ENCODE results near the gene KCNJ4.

KCNJ4 gene

DNA sequence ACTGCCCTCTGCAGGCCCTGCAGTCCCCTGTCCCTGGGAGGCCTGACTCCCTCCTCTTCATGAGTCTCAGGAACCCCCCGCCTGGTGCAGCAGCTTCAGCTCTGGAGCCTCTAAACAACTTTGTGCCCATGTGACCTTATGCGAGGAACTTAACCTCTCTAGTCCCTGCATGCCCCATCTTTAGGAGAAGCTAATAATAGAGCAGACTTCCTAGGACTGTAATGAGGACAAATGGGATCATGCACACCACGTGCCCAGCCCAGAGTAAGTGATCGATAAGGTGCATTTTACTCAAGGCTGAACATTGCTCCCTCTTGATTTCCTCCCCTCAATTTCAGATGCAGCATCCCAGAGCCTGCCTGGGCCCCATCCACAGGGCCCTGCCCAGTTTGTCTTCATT lies 19.0 kb downstream of the KCNJ4 start:
- Histone ChIP-seq H3F3A (ENCODE audit: low read depth) (no peaks in the 10 kb centered on the region), H3K4me3 (ENCODE audit: low read length, poor library complexity, severe bottlenecking) (no peak overlapping the region), H3K4me1 (ENCODE audit: insufficient read depth, low read length, poor library complexity, severe bottlenecking) (no peaks in the 10 kb centered on the region), H3K4me2 (ENCODE audit: low read depth, low read length, poor library complexity, severe bottlenecking) (no peak overlapping the region), H3K79me2 (ENCODE audit: insufficient read depth, low read length) (no peaks in the 10 kb centered on the region), H4K20me1 (ENCODE audit: insufficient read depth, low read length, poor library complexity, severe bottlenecking) (no peaks in the 10 kb centered on the region), H3K9ac (ENCODE audit: low read depth, low read length, poor library complexity, severe bottlenecking) (no peak overlapping the region), H3K9me2 (replicated peaks; ENCODE audit: low read depth, low read length) (no peaks in the 10 kb centered on the region), H3K36me3 (ENCODE audit: insufficient read depth, low read length) (no peaks in the 10 kb centered on the region), H3K27me3 (ENCODE audit: insufficient read depth, low read length, poor library complexity, severe bottlenecking) (no peaks in the 10 kb centered on the region), H2AFZ (ENCODE audit: low read length) (no peak overlapping the region), H3K9me3 (ENCODE audit: insufficient read depth, low read depth, low read length) (no peaks in the 10 kb centered on the region)
- TF ChIP-seq EZH2phosphoT487 (IDR thresholded peaks at IDR 0.05; ENCODE audit: borderline replicate concordance), result no peak
- TF ChIP-seq, protein P1, sequence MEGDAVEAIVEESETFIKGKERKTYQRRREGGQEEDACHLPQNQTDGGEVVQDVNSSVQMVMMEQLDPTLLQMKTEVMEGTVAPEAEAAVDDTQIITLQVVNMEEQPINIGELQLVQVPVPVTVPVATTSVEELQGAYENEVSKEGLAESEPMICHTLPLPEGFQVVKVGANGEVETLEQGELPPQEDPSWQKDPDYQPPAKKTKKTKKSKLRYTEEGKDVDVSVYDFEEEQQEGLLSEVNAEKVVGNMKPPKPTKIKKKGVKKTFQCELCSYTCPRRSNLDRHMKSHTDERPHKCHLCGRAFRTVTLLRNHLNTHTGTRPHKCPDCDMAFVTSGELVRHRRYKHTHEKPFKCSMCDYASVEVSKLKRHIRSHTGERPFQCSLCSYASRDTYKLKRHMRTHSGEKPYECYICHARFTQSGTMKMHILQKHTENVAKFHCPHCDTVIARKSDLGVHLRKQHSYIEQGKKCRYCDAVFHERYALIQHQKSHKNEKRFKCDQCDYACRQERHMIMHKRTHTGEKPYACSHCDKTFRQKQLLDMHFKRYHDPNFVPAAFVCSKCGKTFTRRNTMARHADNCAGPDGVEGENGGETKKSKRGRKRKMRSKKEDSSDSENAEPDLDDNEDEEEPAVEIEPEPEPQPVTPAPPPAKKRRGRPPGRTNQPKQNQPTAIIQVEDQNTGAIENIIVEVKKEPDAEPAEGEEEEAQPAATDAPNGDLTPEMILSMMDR (conservative IDR thresholded peaks at IDR 0.05; ENCODE audit: low read length), result no peak

- H3K4me1 ChIP-seq (ENCODE audit: insufficient read depth, low read length, poor library complexity, severe bottlenecking), result no peaks in the 10 kb centered on the region
- no peak overlapping the region for H3K4me3 ChIP-seq (ENCODE audit: low read length, poor library complexity, severe bottlenecking)
- no peak overlapping the region for H3K4me2 ChIP-seq (ENCODE audit: low read depth, low read length, poor library complexity, severe bottlenecking)
- H3K36me3 ChIP-seq (ENCODE audit: insufficient read depth, low read length), result no peaks in the 10 kb centered on the region
- H4K20me1 ChIP-seq (ENCODE audit: insufficient read depth, low read length, poor library complexity, severe bottlenecking), result no peaks in the 10 kb centered on the region
- H2AFZ ChIP-seq (ENCODE audit: low read length), result no peak overlapping the region
- no peaks in the 10 kb centered on the region for H3K9me3 ChIP-seq (ENCODE audit: insufficient read depth, low read depth, low read length)
- no peak overlapping the region for H3K9ac ChIP-seq (ENCODE audit: low read depth, low read length, poor library complexity, severe bottlenecking)
- H3K9me2 ChIP-seq (replicated peaks; ENCODE audit: low read depth, low read length), result no peaks in the 10 kb centered on the region
- TF ChIP-seq, protein P1 (conservative IDR thresholded peaks at IDR 0.05; ENCODE audit: low read length), result peak; percentile 36
- no peak for TF ChIP-seq EZH2phosphoT487 (IDR thresholded peaks at IDR 0.05; ENCODE audit: borderline replicate concordance)
- H3K27me3 ChIP-seq (ENCODE audit: insufficient read depth, low read length, poor library complexity, severe bottlenecking), result no peaks in the 10 kb centered on the region
- H3K79me2 ChIP-seq (ENCODE audit: insufficient read depth, low read length), result no peaks in the 10 kb centered on the region
- no peaks in the 10 kb centered on the region for H3F3A ChIP-seq (ENCODE audit: low read depth)
Measured at GRCh38 chr22:38435010-38435409, 20.0 kb downstream of the KCNJ4 start.

DNA sequence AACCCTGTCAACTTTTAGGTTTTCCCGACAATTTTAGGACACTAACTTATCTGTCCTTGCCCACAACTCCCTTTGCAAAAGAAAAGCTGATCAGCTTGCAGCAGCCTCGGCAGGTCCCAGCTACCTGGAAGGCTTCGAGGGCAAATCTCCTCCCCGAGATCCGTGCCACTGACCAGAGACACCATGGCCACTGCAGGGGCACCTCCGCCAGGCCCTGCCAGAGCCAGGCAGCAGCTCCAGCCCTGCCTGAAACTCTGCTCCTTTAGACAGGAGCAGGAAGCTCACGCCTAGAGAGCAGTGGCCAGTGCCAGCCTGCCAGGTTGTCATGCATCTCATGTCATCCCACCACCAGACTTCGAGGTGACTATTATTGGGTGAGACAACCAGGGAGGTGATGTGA lies 21.1 kb downstream of the KCNJ4 start:
- Histone ChIP-seq H2AFZ (ENCODE audit: low read length) (no peak overlapping the region), H4K20me1 (ENCODE audit: insufficient read depth, low read length, poor library complexity, severe bottlenecking) (no peaks in the 10 kb centered on the region), H3K9me2 (replicated peaks; ENCODE audit: low read depth, low read length) (no peaks in the 10 kb centered on the region), H3K79me2 (ENCODE audit: insufficient read depth, low read length) (no peaks in the 10 kb centered on the region), H3K36me3 (ENCODE audit: insufficient read depth, low read length) (no peaks in the 10 kb centered on the region), H3K4me2 (ENCODE audit: low read depth, low read length, poor library complexity, severe bottlenecking) (no peak overlapping the region), H3F3A (ENCODE audit: low read depth) (no peaks in the 10 kb centered on the region), H3K27me3 (ENCODE audit: insufficient read depth, low read length, poor library complexity, severe bottlenecking) (no peaks in the 10 kb centered on the region), H3K4me3 (ENCODE audit: low read length, poor library complexity, severe bottlenecking) (no peak overlapping the region), H3K4me1 (ENCODE audit: insufficient read depth, low read length, poor library complexity, severe bottlenecking) (no peaks in the 10 kb centered on the region), H3K9me3 (ENCODE audit: insufficient read depth, low read depth, low read length) (no peaks in the 10 kb centered on the region), H3K9ac (ENCODE audit: low read depth, low read length, poor library complexity, severe bottlenecking) (no peak overlapping the region)
- TF ChIP-seq EZH2phosphoT487 (IDR thresholded peaks at IDR 0.05; ENCODE audit: borderline replicate concordance), result no peak
- TF ChIP-seq, protein P1 (conservative IDR thresholded peaks at IDR 0.05; ENCODE audit: low read length), result no peak
